ENCODE results near the gene DRAP1. TPM values are rescaled to one million over a fixed set of nuclear protein-coding genes. Genes with fewer than 3 reads are reported as not detected.

Gene DRAP1
- total and polyA plus RNA-seq, 4 experiments from 2014 or later = 78.2 to 102 (median 84.6) TPM

DNA sequence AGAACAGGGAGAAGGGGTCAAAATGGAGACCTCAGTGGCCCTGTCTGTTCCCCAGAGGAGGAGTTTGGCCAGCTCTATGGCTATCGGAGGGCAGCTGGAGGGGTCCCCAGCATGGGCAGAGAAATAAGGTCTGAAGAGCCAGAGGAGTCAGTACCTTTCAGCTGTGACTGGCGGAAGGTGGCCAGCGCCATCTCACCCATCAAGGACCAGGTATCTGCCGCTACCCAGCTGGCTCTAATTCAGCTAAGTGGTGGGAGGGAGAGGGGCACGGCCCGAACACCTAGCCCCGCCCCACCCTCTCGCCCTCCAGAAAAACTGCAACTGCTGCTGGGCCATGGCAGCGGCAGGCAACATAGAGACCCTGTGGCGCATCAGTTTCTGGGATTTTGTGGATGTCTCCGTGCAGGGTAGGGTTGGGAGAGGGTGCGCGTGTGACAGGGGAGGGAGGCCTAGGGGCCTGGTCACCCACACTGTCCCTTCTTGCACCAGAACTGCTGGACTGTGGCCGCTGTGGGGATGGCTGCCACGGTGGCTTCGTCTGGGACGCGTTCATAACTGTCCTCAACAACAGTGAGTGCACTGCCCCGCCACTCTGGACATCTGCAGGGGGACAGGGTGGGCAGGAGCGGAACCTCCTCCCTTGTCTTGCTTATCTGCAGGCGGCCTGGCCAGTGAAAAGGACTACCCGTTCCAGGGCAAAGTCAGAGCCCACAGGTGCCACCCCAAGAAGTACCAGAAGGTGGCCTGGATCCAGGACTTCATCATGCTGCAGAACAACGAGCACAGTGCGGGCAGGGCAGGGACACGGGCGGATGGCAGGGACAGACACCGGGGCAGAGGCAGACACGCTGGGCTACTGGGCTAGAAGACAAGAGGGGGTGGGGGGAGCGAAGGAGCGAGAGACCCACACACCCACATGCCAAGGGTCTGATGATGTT, 36.8 kb upstream of the DRAP1 start:
- Mint-ChIP-seq H3K4me3 (peak overlapping the region in 2 of 8 donors; percentile 30 to 70), H3K36me3 (peaks cover 4 to 26% of the 10 kb centered on the region in 2 donors), H3K4me1 (peaks cover 17 to 63% (median 30%) of the 10 kb centered on the region in 4 donors), H3K27ac (peak overlapping the region in 3 of 7 donors; percentile 4 to 83 (median 72)), H3K27me3 (no peaks in the 10 kb centered on the region), H3K9me3 (no peaks in the 10 kb centered on the region)
- peaks cover 12% of the 10 kb centered on the region for H3K36me3 ChIP-seq (ENCODE audit: insufficient read depth, low read length)
- no peak for DNase-seq
- no peaks in the 10 kb centered on the region for H3K27me3 ChIP-seq (ENCODE audit: insufficient read depth, low read length)
- ChIA-PET CTCF (ENCODE audit: partially characterized antibody) (interaction anchor here (1.5 to 15.3 kb wide), 3 partner anchors 23 to 140 kb away, joined by 3 to 281 read pairs (median 255); partner anchors contain the start of genes CFL1 and MUS81), POLR2A (ENCODE audit: partially characterized antibody) (interaction anchor here (0.7 to 17.4 kb wide), 2 partner anchors 22 to 1104 kb away, joined by 3 to 435 read pairs; partner anchors contain the start of genes CFL1 and MUS81)
- intact Hi-C loops (cut with micrococcal nuclease) = no loop called here
- peaks cover 47% of the 10 kb centered on the region for H3K4me1 ChIP-seq (ENCODE audit: insufficient read depth, low read length)
- no peak overlapping the region for H3K4me3 ChIP-seq (ENCODE audit: low read length in 2 of 2)
- H3K9me3 ChIP-seq (ENCODE audit: control insufficient read depth in 1 of 2, low read length in 2 of 2) = no peaks in the 10 kb centered on the region
- no peak overlapping the region for H3K27ac ChIP-seq (ENCODE audit: low read depth, low read length)

DNA sequence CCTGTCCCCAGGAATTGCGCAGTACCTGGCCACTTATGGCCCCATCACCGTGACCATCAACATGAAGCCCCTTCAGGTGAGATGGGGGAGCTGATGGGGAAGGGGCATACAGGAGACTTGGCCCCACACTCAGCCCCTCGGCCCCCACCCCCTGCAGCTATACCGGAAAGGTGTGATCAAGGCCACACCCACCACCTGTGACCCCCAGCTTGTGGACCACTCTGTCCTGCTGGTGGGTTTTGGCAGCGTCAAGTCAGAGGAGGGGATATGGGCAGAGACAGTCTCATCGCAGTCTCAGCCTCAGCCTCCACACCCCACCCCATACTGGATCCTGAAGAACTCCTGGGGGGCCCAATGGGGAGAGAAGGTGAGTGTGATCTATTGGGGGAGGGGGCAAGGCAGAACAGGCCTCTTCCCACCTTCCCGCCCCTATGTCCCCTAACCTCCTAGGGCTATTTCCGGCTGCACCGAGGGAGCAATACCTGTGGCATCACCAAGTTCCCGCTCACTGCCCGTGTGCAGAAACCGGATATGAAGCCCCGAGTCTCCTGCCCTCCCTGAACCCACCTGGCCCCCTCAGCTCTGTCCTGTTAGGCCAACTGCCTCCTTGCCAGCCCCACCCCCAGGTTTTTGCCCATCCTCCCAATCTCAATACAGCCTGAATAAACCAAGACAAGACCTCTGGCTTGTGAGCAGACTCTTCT, 36.0 kb upstream of the DRAP1 start:
- no peak for DNase-seq
- Mint-ChIP-seq H3K9me3 (no peaks in the 10 kb centered on the region), H3K4me1 (peaks cover 18 to 69% (median 36%) of the 10 kb centered on the region in 4 donors), H3K27ac (no peak overlapping the region), H3K27me3 (no peaks in the 10 kb centered on the region), H3K4me3 (no peak overlapping the region), H3K36me3 (peaks cover 4 to 32% of the 10 kb centered on the region in 2 donors)
- Histone ChIP-seq H3K27ac (ENCODE audit: low read depth, low read length) (no peak overlapping the region), H3K27me3 (ENCODE audit: insufficient read depth, low read length) (no peaks in the 10 kb centered on the region), H3K4me3 (ENCODE audit: low read length in 2 of 2) (no peak overlapping the region), H3K4me1 (ENCODE audit: insufficient read depth, low read length) (peaks cover 53% of the 10 kb centered on the region), H3K9me3 (ENCODE audit: control insufficient read depth in 1 of 2, low read length in 2 of 2) (no peaks in the 10 kb centered on the region), H3K36me3 (ENCODE audit: insufficient read depth, low read length) (peaks cover 12% of the 10 kb centered on the region)
- ChIA-PET CTCF (ENCODE audit: partially characterized antibody) (interaction anchor here (1.2 to 15.3 kb wide), 16 partner anchors 12 to 185 kb away, joined by 3 to 281 read pairs (median 13); partner anchors contain the start of genes CFL1, FOSL1, KAT5 and MUS81), POLR2A (ENCODE audit: partially characterized antibody) (interaction anchor here (1.2 to 17.4 kb wide), 6 partner anchors 10 to 139 kb away, joined by 3 to 435 read pairs (median 19); partner anchors contain the start of genes C11orf68, CFL1, DRAP1 and EFEMP2)
- intact Hi-C loops (cut with micrococcal nuclease) = no loop called here

DNA sequence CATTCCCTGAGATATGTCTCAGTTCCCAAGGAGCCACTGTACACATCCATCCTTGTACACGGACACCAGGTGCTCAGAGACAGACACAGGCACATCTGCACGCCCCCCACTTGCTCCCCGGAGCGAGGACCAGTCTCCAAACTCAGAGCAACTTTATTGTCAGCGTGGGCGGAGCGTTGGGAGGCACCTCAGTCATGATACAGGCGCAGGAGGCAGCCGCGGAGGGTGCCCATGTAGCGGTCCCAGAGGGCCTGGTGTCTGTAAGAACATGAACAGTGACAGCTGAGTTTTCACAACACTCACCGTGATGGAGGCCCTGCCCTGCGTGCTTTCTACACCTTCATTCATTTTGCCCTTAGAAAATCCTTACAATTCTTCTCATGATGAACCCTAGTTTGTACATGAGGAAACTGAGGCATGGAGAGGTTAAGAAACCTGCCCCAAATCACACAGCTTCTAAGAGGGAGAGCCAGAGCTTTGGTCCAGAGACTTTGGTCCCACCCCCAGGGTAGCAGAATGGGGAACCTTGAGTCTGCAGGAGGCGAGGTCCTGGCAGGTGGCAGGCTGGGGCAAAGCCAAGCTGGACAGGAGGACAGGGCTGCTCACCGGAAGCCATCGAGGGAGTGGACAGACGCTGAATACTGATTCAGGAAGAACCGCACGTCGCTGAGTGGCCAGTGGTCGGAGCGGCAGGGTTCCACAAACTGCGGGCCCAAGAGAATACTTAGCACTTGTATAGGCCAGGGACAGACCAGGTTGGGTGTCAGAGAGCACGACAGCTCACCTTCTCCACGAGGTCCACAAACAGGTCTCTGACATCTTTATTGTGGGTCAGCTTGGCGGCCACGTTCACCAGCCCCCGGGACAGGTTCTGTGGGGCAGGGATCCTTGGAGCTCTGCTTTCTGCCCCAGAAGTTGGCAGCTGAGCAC, 35.2 kb upstream of the DRAP1 start:
- POLR2A ChIA-PET (ENCODE audit: partially characterized antibody) = interaction anchor here (0.7 to 17.4 kb wide), 16 partner anchors 10 to 176 kb away, joined by 3 to 435 read pairs (median 6); partner anchors contain the start of genes BANF1, C11orf68, CFL1 and DRAP1
- H3K4me1 Mint-ChIP-seq = peaks cover 23 to 71% (median 40%) of the 10 kb centered on the region in 4 donors

DNA sequence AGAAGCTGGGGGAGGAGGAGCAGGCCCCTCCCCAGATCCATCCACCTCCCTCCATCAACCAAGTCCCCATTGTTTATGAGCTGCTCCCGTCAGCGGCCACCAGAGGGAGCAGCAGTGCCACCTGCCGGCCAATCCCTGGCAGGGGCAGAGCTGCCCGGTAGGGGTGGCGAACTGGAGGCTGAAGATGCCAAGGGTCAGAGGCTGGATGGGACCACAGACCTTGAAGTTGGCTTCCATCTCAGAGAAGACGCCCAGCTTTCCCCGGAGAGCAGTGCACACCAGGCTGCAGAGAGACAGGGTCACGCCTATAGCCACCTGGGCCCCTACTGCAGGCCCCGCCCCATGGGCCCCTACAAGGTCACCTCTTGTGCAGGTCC, 34.5 kb upstream of the DRAP1 start:
- H3K36me3 ChIP-seq (ENCODE audit: insufficient read depth, low read length) = peaks cover 12% of the 10 kb centered on the region
- H3K9me3 Mint-ChIP-seq = peaks cover 0 to 1% (median 0%) of the 10 kb centered on the region in 8 donors
- no peaks in the 10 kb centered on the region for H3K27me3 Mint-ChIP-seq
- peak overlapping the region in 4 of 8 donors; percentile 13 to 81 (median 56) for H3K4me3 Mint-ChIP-seq
- no peak overlapping the region for H3K27ac ChIP-seq (ENCODE audit: low read depth, low read length)
- no peak overlapping the region for H3K4me3 ChIP-seq (ENCODE audit: low read length in 2 of 2)
- DNase-seq = peak; percentile 78 to 83 (median 80)
- intact Hi-C loops (cut with micrococcal nuclease) = loop anchor here (1.0 kb wide), 2 partner anchors 24 to 105 kb away; partner anchors contain the start of gene MUS81
- H3K27ac Mint-ChIP-seq = peak overlapping the region; percentile 64 to 92 (median 88)
- no peaks in the 10 kb centered on the region for H3K27me3 ChIP-seq (ENCODE audit: insufficient read depth, low read length)
- POLR2A ChIA-PET (ENCODE audit: partially characterized antibody) = interaction anchor here (0.7 to 17.4 kb wide), 18 partner anchors 9 to 175 kb away, joined by 3 to 435 read pairs (median 6); partner anchors contain the start of genes BANF1, C11orf68, CFL1 and DRAP1
- no peaks in the 10 kb centered on the region for H3K9me3 ChIP-seq (ENCODE audit: control insufficient read depth in 1 of 2, low read length in 2 of 2)
- H3K36me3 Mint-ChIP-seq = peaks cover 4 to 39% of the 10 kb centered on the region in 2 donors
- peaks cover 26 to 71% (median 43%) of the 10 kb centered on the region in 4 donors for H3K4me1 Mint-ChIP-seq
- CTCF ChIA-PET (ENCODE audit: partially characterized antibody) = interaction anchor here (0.8 to 15.3 kb wide), 52 partner anchors 9 to 272 kb away, joined by 3 to 281 read pairs (median 6); partner anchors contain the start of genes AP5B1, BANF1, C11orf68 and CFL1
- H3K4me1 ChIP-seq (ENCODE audit: insufficient read depth, low read length) = peaks cover 54% of the 10 kb centered on the region

More for the DNA sequence above, 35.2 kb upstream of the DRAP1 start:
- H3K36me3 Mint-ChIP-seq = peaks cover 4 to 38% of the 10 kb centered on the region in 2 donors
- no peak for DNase-seq
- Histone ChIP-seq H3K36me3 (ENCODE audit: insufficient read depth, low read length) (peaks cover 12% of the 10 kb centered on the region), H3K9me3 (ENCODE audit: control insufficient read depth in 1 of 2, low read length in 2 of 2) (no peaks in the 10 kb centered on the region), H3K4me1 (ENCODE audit: insufficient read depth, low read length) (peaks cover 54% of the 10 kb centered on the region), H3K27ac (ENCODE audit: low read depth, low read length) (no peak overlapping the region), H3K27me3 (ENCODE audit: insufficient read depth, low read length) (no peaks in the 10 kb centered on the region), H3K4me3 (ENCODE audit: low read length in 2 of 2) (no peak overlapping the region)
- CTCF ChIA-PET (ENCODE audit: partially characterized antibody) = interaction anchor here (0.8 to 15.3 kb wide), 49 partner anchors 8 to 272 kb away, joined by 3 to 281 read pairs (median 6); partner anchors contain the start of genes AP5B1, BANF1, C11orf68 and CFL1
- intact Hi-C loops (cut with micrococcal nuclease) = loop anchor here (1.0 kb wide), 2 partner anchors 24 to 105 kb away; partner anchors contain the start of gene MUS81
- H3K27me3 Mint-ChIP-seq = no peaks in the 10 kb centered on the region
- peak overlapping the region; percentile 64 to 92 (median 88) for H3K27ac Mint-ChIP-seq
- H3K9me3 Mint-ChIP-seq = peaks cover 0 to under 1% (median 0%) of the 10 kb centered on the region in 8 donors
- peak overlapping the region in 2 of 8 donors; percentile 9 to 81 for H3K4me3 Mint-ChIP-seq

DNA sequence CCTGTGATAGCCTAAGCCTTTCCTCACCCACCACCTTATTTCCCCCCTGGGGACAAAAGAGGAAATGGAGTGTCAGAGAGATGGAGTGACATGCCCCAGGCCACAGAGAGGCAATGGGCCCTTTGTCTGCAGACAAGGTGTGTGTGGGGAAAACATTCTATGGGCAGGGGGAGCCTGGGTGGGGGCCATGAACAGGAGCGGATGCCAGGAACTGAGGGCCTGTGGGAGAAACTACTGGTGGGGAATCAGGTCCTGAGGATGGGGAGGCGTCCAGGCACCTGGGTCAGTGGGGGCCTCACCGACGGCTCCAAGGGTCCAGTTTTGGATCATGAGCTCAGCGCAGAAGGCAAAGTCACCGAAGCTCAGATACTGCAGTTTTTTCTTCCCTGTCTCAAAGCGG, 34.0 kb upstream of the DRAP1 start:
- Mint-ChIP-seq H3K36me3 (peaks cover 4 to 40% of the 10 kb centered on the region in 2 donors), H3K27ac (peak overlapping the region in 5 of 7 donors; percentile 60 to 92 (median 62)), H3K4me1 (peaks cover 30 to 71% (median 47%) of the 10 kb centered on the region in 4 donors), H3K9me3 (peaks cover 0 to 1% (median 0%) of the 10 kb centered on the region in 8 donors), H3K4me3 (no peak overlapping the region), H3K27me3 (no peaks in the 10 kb centered on the region)
- POLR2A ChIA-PET (ENCODE audit: partially characterized antibody) = interaction anchor here (0.7 to 17.4 kb wide), 17 partner anchors 12 to 175 kb away, joined by 3 to 435 read pairs (median 5); partner anchors contain the start of genes BANF1, C11orf68, CFL1 and DRAP1
- no peak overlapping the region for H3K4me3 ChIP-seq (ENCODE audit: low read length in 2 of 2)
- DNase-seq = no peak
- no peak overlapping the region for H3K27ac ChIP-seq (ENCODE audit: low read depth, low read length)
- H3K27me3 ChIP-seq (ENCODE audit: insufficient read depth, low read length) = no peaks in the 10 kb centered on the region
- H3K9me3 ChIP-seq (ENCODE audit: control insufficient read depth in 1 of 2, low read length in 2 of 2) = no peaks in the 10 kb centered on the region
- CTCF ChIA-PET (ENCODE audit: partially characterized antibody) = interaction anchor here (0.8 to 15.3 kb wide), 48 partner anchors 9 to 273 kb away, joined by 3 to 281 read pairs (median 7); partner anchors contain the start of genes AP5B1, BANF1, C11orf68 and CFL1
- peaks cover 12% of the 10 kb centered on the region for H3K36me3 ChIP-seq (ENCODE audit: insufficient read depth, low read length)
- H3K4me1 ChIP-seq (ENCODE audit: insufficient read depth, low read length) = peaks cover 54% of the 10 kb centered on the region
- intact Hi-C loops (cut with micrococcal nuclease) = no loop called here
